ENCODE results near the gene KLF13.

KLF13 gene

GRCh38 chr15:31317421-31318327 is 9.0 kb upstream of the KLF13 start:
- DNase-seq: no peak

GRCh38 chr15:31318429-31318828 is 8.2 kb upstream of the KLF13 start:
- no peak for DNase-seq

GRCh38 chr15:31320022-31320421 is 6.6 kb upstream of the KLF13 start:
- no peak for DNase-seq

- DNase-seq: no peak
Measured at GRCh38 chr15:31321418-31321817, 5.2 kb upstream of the KLF13 start.

- no peak for DNase-seq
Measured at GRCh38 chr15:31322504-31322903, 4.1 kb upstream of the KLF13 start.

- no peak for DNase-seq
Measured at GRCh38 chr15:31323627-31324026, 3.0 kb upstream of the KLF13 start.

- DNase-seq: no peak
Measured at GRCh38 chr15:31324186-31324585, 2.4 kb upstream of the KLF13 start.

- DNase-seq: no peak
Measured at GRCh38 chr15:31324806-31325594, 1.6 kb upstream of the KLF13 start.

GRCh38 chr15:31325595-31326155 is 960 bp upstream of the KLF13 start:
- no peak for DNase-seq

- DNase-seq: no peak
Measured at GRCh38 chr15:31326875-31327668, 437 bp downstream of the KLF13 start.

GRCh38 chr15:31327669-31328427 is 1.2 kb downstream of the KLF13 start:
- DNase-seq: no peak

GRCh38 chr15:31328428-31328968 is 1.9 kb downstream of the KLF13 start:
- no peak for DNase-seq

- no peak for DNase-seq
Measured at GRCh38 chr15:31328969-31329639, 2.5 kb downstream of the KLF13 start.

- no peak for DNase-seq
Measured at GRCh38 chr15:31329640-31330010, 3.0 kb downstream of the KLF13 start.

- no peak for DNase-seq
Measured at GRCh38 chr15:31330111-31330785, 3.6 kb downstream of the KLF13 start.

GRCh38 chr15:31330836-31331235 is 4.2 kb downstream of the KLF13 start:
- DNase-seq: no peak

- no peak for DNase-seq
Measured at GRCh38 chr15:31331389-31331788, 4.8 kb downstream of the KLF13 start.

- DNase-seq: no peak
Measured at GRCh38 chr15:31332020-31332680, 5.5 kb downstream of the KLF13 start.

- no peak for DNase-seq
Measured at GRCh38 chr15:31332681-31333071, 6.0 kb downstream of the KLF13 start.

- no peak for DNase-seq
Measured at GRCh38 chr15:31333119-31333518, 6.5 kb downstream of the KLF13 start.
